NB4 (cell line): ENCODE results near the gene TRAPPC12.
"Not testable (repeated sequence)": the region's sequence is repeated elsewhere in the genome, so short reads cannot be mapped to it uniquely, and the experiment has no call there.

ENCODE experiments used
- DNase-seq: peaks from one replicate; pipeline ENCODE4 v3.0.0; 2010; ENCODE audit warnings: low read depth
- H3K4me3 ChIP-seq: one replicate; pipeline ENCODE4 v1.5.1; 2011; ENCODE audit warnings: mild to moderate bottlenecking, low read depth, low read length, moderate library complexity
- MYC ChIP-seq: IDR thresholded peaks from 2 replicates; pipeline ENCODE4 v1.6.1; 2011; ENCODE audit warnings: low read depth, low read length
- POLR2A ChIP-seq: IDR thresholded peaks from 2 replicates; pipeline ENCODE4 v1.6.1; 2011; ENCODE audit warnings: mild to moderate bottlenecking; ENCODE audit not compliant: insufficient read length; ENCODE audit errors: extremely low read depth
- TF ChIP-seq, protein P1 (sequence below): IDR thresholded peaks from 2 replicates; pipeline ENCODE4 v1.6.1; 2011; ENCODE audit warnings: low read depth, low read length
- TF ChIP-seq, protein P2 (sequence below): IDR thresholded peaks from one replicate; pipeline ENCODE4 v1.5.1; 2012; ENCODE audit warnings: low read depth, low read length

The TRAPPC12 gene

DNA sequence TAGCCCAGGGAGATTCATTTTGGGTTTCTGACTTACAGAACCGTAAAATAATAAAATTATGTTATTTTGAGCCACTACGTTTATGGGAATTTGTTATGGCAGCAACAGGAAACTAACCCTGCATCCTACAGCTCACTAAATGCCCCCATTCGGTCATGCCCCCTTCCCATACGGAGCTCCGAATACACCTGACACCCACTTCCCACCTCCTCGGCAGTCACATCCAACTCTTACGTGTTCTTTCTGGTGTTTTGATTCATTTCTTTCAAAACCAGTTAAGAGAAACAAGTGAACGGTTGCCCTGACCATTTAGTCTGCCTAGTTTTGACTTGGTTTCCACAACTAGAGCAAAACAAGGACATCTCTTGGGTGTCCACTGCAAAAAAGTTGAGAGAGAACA is 21.6 kb upstream of the TRAPPC12 start:
- no peak for DNase-seq

DNA sequence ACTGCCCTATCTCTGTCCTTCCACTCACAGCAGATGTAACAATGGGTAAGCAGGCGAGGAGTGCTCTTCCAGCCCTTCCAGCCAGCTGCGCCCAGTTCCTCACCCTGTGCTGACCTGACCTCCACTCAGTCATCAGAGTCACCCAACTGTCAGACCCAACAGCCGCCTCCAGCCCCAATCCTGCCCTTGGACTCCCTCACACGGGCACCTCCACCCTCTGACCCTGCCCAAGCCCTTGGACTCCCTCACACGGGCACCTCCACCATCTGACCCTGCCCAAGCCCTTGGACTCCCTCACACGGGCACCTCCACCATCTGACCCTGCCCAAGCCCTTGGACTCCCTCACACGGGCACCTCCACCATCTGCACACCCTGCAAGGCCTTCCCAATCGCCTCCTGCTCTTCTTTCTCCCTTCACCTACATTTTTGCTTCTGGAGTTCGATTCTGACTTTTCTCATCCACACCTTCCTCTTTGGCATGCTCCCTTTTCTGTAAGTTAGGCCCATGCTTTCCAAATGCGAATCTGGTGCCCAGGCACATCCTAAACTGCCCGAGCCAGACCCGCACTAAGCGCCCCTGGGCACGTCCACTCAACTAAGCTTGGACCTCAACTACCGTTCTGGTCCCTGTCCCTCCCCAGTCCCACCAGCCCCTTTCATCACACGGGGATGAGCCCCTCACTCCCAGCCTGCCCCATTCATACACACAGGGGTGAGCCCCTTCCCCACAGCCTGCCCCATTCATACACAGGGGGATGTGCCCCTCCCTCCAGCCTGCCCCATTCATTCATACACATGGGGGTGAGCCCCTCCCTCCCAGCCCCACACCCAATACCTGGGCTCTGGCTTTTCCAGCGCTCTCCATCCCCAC is 17.7 kb upstream of the TRAPPC12 start:
- TF ChIP-seq MYC (no peak), POLR2A (no peak)
- TF ChIP-seq, protein P1, sequence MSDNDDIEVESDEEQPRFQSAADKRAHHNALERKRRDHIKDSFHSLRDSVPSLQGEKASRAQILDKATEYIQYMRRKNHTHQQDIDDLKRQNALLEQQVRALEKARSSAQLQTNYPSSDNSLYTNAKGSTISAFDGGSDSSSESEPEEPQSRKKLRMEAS, result no peak
- TF ChIP-seq, protein P2, sequence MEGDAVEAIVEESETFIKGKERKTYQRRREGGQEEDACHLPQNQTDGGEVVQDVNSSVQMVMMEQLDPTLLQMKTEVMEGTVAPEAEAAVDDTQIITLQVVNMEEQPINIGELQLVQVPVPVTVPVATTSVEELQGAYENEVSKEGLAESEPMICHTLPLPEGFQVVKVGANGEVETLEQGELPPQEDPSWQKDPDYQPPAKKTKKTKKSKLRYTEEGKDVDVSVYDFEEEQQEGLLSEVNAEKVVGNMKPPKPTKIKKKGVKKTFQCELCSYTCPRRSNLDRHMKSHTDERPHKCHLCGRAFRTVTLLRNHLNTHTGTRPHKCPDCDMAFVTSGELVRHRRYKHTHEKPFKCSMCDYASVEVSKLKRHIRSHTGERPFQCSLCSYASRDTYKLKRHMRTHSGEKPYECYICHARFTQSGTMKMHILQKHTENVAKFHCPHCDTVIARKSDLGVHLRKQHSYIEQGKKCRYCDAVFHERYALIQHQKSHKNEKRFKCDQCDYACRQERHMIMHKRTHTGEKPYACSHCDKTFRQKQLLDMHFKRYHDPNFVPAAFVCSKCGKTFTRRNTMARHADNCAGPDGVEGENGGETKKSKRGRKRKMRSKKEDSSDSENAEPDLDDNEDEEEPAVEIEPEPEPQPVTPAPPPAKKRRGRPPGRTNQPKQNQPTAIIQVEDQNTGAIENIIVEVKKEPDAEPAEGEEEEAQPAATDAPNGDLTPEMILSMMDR, result no peak
- no peak for DNase-seq
- no peak overlapping the region for H3K4me3 ChIP-seq

More for the DNA sequence above, 21.6 kb upstream of the TRAPPC12 start:
- TF ChIP-seq POLR2A (no peak), MYC (no peak)
- TF ChIP-seq, protein P1, result no peak
- TF ChIP-seq, protein P2, result no peak
- no peak overlapping the region for H3K4me3 ChIP-seq

DNA sequence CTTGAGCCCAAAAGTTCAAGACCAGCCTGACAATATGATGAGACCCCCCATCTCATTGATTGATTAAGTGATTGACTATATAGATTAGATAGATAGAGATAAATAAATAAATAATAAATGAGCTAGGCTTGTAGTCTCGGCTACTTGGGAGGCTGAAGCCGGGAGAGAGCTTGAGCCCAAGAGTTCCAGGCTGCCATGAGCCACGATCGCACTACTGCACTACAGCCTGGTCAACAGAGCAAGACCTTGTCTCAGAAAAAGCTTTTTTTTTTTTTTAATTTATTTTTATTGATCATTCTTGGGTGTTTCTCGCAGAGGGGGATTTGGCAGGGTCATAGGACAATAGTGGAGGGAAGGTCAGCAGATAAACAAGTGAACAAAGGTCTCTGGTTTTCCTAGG is 14.3 kb upstream of the TRAPPC12 start:
- H3K4me3 ChIP-seq, result no peak overlapping the region
- TF ChIP-seq, protein P1, result no peak
- TF ChIP-seq, protein P2, result no peak
- TF ChIP-seq POLR2A (no peak), MYC (no peak)
- DNase-seq, result no peak

DNA sequence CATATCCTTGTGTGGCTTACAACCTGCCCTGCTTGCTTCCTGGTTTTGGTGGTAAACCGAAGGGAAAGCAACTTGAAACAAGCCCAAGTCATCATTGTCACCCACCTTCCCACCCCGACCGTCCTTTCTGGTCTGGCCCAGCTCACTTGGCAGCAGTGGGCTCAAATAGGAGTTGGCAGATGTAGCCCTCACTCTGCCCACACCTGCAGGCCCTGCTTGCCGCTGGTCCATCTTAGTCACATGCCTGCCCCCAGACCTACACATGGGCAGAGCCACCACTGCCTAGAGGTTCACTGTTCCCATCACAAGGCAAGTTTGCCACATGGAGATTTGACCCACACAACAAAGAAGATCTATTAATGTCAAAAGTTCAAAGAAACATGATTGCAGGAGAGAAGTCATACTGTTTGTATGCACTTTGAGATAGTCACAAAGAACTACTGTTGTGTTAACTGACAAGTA is 11.2 kb upstream of the TRAPPC12 start:
- H3K4me3 ChIP-seq, result no peak overlapping the region
- no peak for TF ChIP-seq POLR2A
- TF ChIP-seq MYC, result no peak
- TF ChIP-seq, protein P2, result no peak
- TF ChIP-seq, protein P1, result no peak
- DNase-seq, result no peak

DNA sequence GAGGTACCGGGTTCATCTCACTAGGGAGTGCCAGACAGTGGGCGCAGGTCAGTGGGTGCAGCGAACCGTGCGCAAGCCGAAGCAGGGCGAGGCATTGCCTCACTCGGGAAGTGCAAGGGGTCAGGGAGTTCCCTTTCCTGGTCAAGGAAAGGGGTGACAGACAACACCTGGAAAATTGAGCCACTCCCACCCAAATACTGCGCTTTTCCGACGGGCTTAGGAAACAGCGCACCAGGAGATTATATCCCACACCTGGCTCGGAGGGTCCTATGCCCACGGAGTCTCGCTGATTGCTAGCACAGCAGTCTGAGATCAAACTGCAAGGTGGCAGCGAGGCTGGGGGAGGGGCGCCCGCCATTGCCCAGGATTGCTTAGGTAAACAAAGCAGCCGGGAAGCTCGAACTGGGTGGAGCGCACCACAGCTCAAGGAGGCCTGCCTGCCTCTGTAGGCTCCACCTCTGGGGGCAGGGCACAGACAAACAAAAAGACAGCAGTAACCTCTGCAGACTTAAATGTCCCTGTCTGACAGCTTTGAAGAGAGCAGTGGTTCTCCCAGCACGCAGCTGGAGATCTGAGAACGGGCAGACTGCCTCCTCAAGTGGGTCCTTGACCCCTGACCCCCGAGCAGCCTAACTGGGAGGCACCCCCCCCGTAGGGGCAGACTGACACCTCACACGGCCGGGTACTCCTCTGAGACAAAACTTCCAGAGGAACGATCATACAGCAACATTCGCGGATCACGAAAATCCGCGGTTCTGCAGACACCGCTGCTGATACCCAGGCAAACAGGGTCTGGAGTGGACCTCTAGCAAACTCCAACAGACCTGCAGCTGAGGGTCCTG is 9.9 kb upstream of the TRAPPC12 start:
- DNase-seq, H3K4me3 ChIP-seq: not testable (repeated sequence)

DNA sequence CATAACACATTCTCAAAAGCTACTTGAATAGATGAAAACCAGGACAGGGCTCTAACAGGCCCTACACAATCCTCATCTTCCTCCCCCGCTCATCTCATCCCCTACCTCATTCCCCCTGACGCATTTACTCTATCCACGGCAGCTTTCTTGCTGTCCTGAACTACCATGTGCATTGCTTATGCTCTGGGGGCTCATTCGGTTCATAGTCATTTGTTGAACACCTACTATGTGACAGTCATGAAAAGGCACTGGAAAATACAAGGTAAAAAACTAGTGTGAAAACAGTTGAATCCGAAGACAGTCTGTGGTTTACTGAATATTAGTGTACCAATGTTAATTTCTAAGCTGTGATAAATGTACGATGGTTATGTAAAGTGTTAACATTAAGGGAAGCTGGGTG is 2.7 kb upstream of the TRAPPC12 start:
- H3K4me3 ChIP-seq, result peak overlapping the region; percentile 95
- TF ChIP-seq, protein P2, result no peak
- TF ChIP-seq MYC (no peak), POLR2A (no peak)
- TF ChIP-seq, protein P1, result no peak
- DNase-seq, result peak; percentile 10
